Fibroblast of mammary gland (primary cell): Measurements from ENCODE around the gene OMA1.

Experiments used
- DNase-seq: peaks from one replicate; pipeline ENCODE4 v3.0.0-alpha.2; 2010; ENCODE audit warnings: low read depth
- H3K4me3 ChIP-seq: 2 replicates; pipeline ENCODE4 v1.5.1; 2011; ENCODE audit warnings: low read depth, mild to moderate bottlenecking, low read length, moderate library complexity; ENCODE audit not compliant: control insufficient read depth
- CTCF ChIP-seq: conservative IDR thresholded peaks from 2 replicates; pipeline ENCODE4 v1.5.1; 2011; ENCODE audit warnings: low read depth, low read length, inconsistent platforms; ENCODE audit not compliant: control insufficient read depth, insufficient read depth

Gene OMA1

DNA sequence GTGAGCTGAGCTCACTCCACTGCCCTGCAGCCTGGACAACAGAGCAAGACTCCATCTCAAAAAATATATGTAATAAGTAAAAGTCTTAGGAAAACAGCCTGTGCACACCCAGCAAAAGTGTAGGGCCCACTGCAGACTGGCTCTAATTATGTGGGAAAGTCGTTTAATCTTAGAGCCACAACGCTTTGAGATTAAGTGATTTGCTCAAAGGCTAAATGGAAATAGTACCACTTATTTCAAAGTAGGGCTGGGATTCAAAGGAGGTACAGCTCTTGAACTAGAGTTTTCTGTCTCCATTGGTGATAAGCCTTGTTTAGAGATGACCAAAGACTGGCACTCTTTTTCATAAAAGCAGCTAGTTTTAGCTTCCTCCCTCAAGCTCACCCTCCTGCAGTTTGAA is 28.3 kb upstream of the OMA1 start:
- no peak for TF ChIP-seq CTCF
- no peak overlapping the region for H3K4me3 ChIP-seq
- DNase-seq, result no peak

GRCh38 chr1:58573705-58574591 is 27.4 kb upstream of the OMA1 start:
- H3K4me3 ChIP-seq, result no peak overlapping the region
- DNase-seq, result no peak
- TF ChIP-seq CTCF, result no peak

DNA sequence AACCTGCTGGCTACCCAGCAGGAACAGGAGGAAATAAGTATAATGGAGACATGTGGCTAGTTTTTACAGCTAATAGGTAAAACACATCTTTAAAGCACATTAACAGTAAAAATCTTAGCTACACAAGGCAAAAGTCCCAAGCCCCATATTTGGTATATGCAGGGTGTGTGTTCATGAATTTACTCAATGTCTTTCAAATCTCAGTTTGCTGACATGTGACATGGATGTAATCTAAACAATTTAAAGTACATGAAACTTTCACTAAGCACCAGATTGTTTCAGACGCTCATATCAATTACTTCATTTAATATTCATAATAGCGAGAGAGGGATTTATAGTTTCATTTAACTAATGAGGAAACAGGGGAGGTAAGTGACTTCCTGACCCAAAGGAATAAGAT is 26.6 kb upstream of the OMA1 start:
- no peak for DNase-seq
- no peak for TF ChIP-seq CTCF
- no peak overlapping the region for H3K4me3 ChIP-seq

DNA sequence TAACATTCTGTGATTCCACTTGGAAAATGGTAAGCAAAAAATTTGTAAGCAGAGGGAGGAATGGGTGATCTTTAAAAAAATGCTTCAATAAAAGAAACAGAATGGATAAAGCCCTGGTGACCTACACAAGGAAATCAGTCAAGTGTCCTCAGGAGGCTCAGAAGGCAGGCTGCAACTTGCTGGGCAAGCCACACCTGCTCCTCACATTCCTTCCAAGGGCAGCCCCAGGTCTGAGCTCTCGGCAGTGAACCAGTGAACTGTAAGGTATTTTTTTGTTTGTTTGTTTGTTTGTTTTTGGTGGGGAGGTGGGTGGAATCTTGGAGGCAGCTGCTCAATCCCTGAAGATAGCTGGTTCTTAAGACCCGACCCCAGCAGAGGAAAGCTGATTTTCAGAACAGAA is 26.2 kb upstream of the OMA1 start:
- no peak overlapping the region for H3K4me3 ChIP-seq
- TF ChIP-seq CTCF, result no peak
- no peak for DNase-seq

GRCh38 chr1:58571616-58572015 is 25.1 kb upstream of the OMA1 start:
- no peak for TF ChIP-seq CTCF
- H3K4me3 ChIP-seq, result no peak overlapping the region
- no peak for DNase-seq

DNA sequence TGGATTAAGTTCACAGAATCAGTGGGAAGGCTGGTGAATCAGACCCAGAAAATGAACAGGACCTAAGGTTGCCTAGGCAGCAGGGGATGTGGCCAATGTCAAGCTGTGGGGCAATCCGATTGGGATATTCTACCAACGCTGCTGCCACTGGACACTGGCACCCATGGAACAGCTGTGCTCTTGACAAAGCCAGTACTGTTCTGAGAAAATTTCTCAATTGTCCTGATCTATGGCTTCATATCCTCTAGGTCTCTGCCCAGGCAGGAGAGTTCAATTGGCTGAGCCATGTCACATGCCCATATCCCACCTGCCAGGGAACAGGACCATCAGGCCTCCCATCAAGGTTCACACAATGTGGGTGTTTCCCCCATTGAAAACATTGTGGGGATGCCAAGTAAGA is 24.3 kb upstream of the OMA1 start:
- H3K4me3 ChIP-seq, result no peak overlapping the region
- TF ChIP-seq CTCF, result no peak
- no peak for DNase-seq
